Activated naive CD4-positive, alpha-beta T cell treated with anti-CD3 and anti-CD28 coated beads, Interleukin-2, amount 50 U/mL, for 16 hours (primary cell): ENCODE results near the gene SYCE3.
A peak's percentile ranks its signal among the peaks of the same experiment; 100 is the strongest.
"Not testable (repeated sequence)": the region's sequence is repeated elsewhere in the genome, so short reads cannot be mapped to it uniquely, and the experiment has no call there.

Source experiments
- DNase-seq: peaks from one replicate; pipeline ENCODE4 v3.0.0-alpha.2; 2020

SYCE3 gene, protein sequence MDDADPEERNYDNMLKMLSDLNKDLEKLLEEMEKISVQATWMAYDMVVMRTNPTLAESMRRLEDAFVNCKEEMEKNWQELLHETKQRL

DNA sequence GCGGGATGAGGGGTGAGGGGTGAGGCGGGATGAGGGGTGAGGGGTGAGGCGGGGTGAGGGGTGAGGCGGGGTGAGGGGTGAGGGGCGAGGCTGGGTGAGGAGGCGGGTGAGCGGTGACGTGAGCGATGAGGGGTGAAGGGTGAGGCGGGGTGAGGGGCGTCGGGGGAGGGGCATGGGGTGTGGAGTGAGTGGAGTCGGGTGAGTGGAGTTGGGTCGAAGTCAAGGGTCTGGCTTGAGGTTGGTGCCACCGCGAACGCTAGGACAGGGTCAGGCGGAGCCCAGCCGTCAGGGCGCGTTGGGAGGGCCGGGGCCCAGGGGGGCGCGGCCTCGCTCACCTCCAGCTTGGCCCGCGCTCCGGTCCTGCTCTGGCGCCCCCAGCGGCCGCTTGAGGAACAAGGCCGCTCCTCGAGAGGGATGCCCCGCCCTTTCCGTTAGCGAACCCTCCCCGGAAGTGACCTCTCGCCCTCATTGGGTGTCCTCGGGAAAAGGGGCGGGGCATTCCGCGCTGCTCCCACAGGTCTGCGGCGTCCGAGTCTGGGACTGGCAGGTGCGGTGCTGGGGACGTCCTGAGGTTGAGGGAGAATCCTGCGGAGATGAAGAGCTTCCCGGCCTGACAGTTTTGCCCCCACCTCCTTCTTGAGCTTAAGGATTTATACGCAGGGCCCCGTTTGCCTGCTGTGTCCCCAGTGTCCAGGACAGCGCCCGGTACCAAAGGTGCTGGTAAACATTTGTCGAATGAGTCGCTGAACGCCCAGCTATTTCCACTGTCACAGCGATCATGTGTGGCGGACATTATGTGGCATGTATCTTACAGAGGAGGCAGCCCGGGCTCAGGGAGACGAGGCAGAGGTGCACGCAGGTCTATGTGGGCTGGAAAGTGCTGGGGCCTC lies at the start of gene SYCE3:
Gene SYCE3 (minus strand): TSS at position 397 of the 890 bp plus-strand sequence. CDS start 6,514 bp downstream, outside the sequence.
- DNase-seq: peak; percentile 97

DNA sequence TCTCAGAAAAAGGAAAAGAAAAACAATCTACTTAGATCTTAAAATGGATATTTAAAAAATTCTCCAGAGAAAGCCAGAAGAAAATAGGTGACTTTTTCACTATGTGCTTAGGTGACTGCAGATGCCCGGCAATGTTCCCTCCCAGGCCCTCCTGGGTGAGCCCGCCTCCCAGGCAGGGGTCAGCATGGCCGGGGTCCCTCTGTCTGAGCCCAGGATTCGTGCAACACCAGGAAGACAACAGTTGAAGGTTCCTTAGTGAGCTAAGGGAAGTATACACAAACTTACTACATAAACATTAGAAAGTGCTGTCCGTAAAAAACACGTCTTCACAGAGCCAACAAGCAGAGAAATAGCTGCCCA lies 49.4 kb upstream of the SYCE3 start:
- no peak for DNase-seq

- no peak for DNase-seq
Measured at GRCh38 chr22:50611341-50612060, 48.8 kb upstream of the SYCE3 start.

DNA sequence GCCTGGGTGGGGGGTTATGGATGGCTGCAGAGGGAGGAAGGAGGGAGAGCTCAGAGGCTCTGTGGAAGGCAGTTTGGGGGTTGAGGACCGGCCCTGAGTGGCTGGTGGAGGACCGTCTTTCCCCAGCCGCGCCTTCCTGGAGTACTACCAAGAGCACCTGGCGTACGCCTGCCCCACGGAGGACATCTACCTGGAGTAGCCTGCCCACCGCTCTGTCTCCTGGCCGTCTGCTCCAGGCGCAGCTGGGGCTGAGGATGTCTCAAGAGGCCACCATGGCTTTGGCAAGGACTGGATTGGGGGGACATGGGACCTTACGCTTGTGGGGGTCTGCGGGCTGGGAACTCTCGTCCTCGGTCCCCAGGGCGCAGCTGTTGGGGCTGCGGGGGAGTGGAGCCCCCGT lies 47.9 kb upstream of the SYCE3 start:
- DNase-seq: no peak

GRCh38 chr22:50610041-50610451 lies 47.3 kb upstream of the SYCE3 start:
- DNase-seq: no peak

DNA sequence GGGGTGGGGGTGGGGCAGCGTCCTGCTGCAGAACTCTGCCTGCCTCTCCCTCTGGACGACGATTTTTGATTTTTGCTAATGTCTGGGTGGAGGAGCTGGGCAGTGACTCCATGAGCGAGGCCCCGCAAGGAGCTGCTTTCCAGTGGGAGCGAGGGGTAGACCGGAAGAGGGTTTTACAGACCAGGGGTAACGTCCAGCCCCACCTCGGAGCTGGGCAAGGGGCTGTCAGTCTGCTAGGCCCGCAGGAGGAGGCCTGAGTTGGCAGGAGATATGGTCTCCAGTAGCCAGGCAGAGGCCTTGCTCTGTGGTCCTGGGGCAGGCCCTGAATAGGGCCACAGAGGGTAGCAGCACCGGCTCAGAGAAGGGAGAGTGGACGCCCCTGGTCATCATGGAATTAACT lies 46.9 kb upstream of the SYCE3 start:
- DNase-seq: no peak

- DNase-seq: no peak
Measured at GRCh38 chr22:50608996-50609395, 46.3 kb upstream of the SYCE3 start.

GRCh38 chr22:50608058-50608840 lies 45.5 kb upstream of the SYCE3 start:
- not testable (repeated sequence) for DNase-seq

DNA sequence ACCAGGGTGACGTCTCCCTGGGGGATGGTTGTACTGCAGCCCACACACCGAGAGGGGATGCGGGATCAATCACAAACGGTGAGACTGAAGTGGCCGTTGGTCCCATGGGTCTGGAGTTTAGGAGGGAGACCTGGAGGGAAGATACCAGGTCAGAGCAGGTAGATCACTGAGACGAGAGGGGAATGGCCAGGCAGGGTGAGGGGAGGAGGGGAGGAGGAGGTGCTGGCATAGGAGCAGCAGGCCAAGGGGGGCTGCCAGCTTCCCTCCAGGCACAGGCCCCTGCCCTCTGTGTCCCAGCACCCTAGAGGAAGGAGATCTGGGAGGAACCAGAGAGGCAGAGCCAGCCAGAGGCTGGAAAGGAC lies 44.9 kb upstream of the SYCE3 start:
- DNase-seq: no peak

DNA sequence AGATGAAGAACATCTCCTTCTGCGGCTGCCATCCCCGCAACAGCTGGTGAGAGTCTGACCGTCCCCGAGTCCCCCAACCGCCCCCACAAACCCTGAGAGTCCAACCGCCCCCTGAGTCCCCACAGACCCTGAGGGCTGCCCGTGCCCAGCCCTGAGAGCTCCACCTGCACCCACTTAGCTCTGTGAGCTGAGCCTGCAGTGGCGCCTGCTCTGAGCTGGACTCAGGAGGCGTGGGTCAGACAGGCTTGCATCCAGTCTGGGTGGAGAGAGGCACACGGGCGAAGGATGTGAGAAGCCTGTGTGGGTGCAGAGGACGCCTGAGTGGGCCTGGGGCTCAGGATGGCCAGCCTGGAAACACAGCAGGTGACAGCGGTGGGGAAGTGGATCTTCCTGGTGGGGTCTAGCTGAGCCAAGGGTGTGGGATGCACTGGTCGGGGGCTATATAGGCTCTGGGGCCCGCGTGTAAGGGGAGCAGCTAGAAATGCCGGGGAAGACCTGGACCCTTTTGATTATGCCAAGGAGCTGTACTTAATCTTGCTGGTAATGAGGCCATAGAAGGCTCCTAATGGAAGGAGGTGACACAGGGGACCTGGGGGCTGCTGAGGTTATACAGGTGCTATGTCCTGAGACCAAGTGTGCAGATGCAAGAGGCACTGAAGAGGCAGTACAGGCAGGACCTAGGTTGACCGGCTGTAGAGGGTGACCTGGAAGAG lies 44.4 kb upstream of the SYCE3 start:
- no peak for DNase-seq

GRCh38 chr22:50606165-50606945 lies 43.6 kb upstream of the SYCE3 start:
- DNase-seq: no peak

DNA sequence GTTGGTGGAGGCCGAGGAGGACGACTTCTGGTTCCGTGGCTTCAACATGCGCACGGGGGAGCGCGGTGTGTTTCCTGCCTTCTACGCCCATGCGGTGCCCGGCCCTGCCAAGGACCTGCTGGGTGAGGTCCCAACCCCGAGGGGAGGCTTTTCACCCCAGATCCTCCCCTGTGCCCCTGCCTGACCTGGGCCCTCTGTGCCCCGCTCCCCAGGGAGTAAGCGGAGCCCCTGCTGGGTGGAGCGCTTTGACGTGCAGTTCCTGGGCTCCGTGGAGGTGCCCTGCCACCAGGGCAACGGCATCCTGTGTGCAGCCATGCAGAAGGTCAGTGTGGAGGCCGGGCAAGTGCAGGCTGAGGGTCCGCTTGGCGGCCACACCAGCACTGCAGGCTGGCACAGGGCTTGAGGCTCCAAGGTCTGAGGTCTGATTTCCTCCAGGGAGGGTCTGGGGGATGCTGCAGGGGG lies 42.9 kb upstream of the SYCE3 start:
- no peak for DNase-seq

- no peak for DNase-seq
Measured at GRCh38 chr22:50605002-50605612, 42.4 kb upstream of the SYCE3 start.

- DNase-seq: no peak
Measured at GRCh38 chr22:50604256-50605001, 41.7 kb upstream of the SYCE3 start.

DNA sequence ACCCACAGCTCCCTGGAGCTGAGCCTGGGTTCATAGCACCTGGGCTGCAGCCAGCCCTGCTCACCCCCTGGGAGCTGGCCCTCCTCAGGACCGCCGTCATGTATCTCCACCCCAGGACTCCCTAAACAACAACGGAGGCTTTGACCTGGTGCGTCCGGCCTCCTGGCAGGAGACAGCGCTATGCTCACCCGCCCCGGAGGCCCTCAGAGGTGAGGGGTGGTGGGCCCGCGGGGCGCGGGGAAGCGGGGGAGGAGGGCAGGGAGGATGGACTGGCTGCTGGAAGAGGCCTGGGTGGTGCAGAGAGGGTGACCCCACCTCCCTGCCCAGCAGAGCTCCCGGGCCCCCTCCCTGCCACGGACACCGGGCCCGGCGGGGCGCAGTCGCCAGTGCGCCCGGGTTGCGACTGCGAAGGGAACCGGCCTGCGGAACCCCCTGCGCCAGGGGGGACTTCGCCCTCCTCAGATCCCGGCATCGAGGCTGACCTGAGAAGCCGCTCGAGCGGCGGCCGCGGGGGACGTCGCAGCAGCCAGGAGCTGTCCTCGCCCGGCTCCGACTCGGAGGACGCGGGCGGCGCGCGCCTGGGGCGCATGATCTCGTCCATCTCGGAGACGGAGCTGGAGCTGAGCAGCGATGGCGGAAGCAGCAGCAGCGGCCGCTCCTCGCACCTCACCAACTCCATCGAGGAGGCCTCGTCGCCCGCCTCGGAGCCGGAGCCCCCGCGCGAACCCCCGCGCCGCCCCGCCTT lies 41.0 kb upstream of the SYCE3 start:
- no peak for DNase-seq

- DNase-seq: no peak
Measured at GRCh38 chr22:50602338-50602700, 39.6 kb upstream of the SYCE3 start.

GRCh38 chr22:50601669-50602337 lies 39.1 kb upstream of the SYCE3 start:
- no peak for DNase-seq

- DNase-seq: no peak
Measured at GRCh38 chr22:50600967-50601668, 38.4 kb upstream of the SYCE3 start.

- DNase-seq: no peak
Measured at GRCh38 chr22:50600538-50600937, 37.8 kb upstream of the SYCE3 start, which contains the start of gene MAPK8IP2. Gene MAPK8IP2 (plus strand): TSS chr22:50600793. CDS start chr22:50600819, 26 bp downstream.
